Breast epithelium (tissue), 4 donors: ENCODE data around the gene OGFOD3. TPM values are rescaled to one million over a fixed set of nuclear protein-coding genes. Genes with fewer than 3 reads are reported as not detected.

ENCODE experiments used
- DNase-seq, 2 donors: peaks; one replicate each; pipeline ENCODE4 v3.0.0-alpha.2; 2019; ENCODE audit warnings: low spot score in 2 of 2
- H3K27ac ChIP-seq, 2 donors: fragments of 200-600 bp; sonication (generic) in 1 of 2; one replicate each; pipeline ENCODE4 v1.5.1; 2016 to 2019; ENCODE audit warnings: mild to moderate bottlenecking in 1 of 2
- H3K27me3 ChIP-seq, 2 donors: fragments of 200-600 bp; sonication (generic) in 1 of 2; one replicate each; pipeline versions ENCODE4 v1.5.1 to v1.6.0; 2017 to 2019; ENCODE audit warnings: control low read depth in 1 of 2, mild to moderate bottlenecking in 1 of 2
- H3K36me3 ChIP-seq: fragments of 200-600 bp; one replicate; pipeline ENCODE4 v1.5.1; 2019
- H3K4me1 ChIP-seq, 2 donors: fragments of 200-600 bp; sonication (generic); one replicate each; pipeline ENCODE4 v1.5.1; 2016 to 2019; ENCODE audit warnings: control low read depth in 1 of 2
- H3K4me3 ChIP-seq, 3 donors: fragments of 200-600 bp; sonication (generic); 1 replicate in 2 of 3; 2 replicates in 1 of 3; pipeline ENCODE4 v1.5.1; 2016 to 2019; ENCODE audit warnings: mild to moderate bottlenecking in 3 of 3, moderate library complexity in 2 of 3
- H3K9me3 ChIP-seq, 2 donors: fragments of 200-600 bp; sonication (generic) in 1 of 2; one replicate each; pipeline ENCODE4 v1.5.1; 2016 to 2019; ENCODE audit warnings: control low read depth in 1 of 2
- POLR2A ChIP-seq: fragments of 450-650 bp; IDR thresholded peaks from one replicate; pipeline ENCODE4 v1.6.1; 2016; ENCODE audit warnings: antibody characterized with exemption, mild to moderate bottlenecking, moderate library complexity
- POLR2AphosphoS5 ChIP-seq, 3 donors: sonication (generic); formaldehyde crosslinking; IDR thresholded peaks; one replicate each; pipeline ENCODE4 v1.6.1; 2017; ENCODE audit warnings: antibody characterized with exemption in 3 of 3
- intact Hi-C: fragments of 100-400 bp; cut with DNase I; formaldehyde crosslinking; loops from one replicate; pipeline ENCODE4 v1.15.1; 2023; ENCODE audit warnings: low total_unique reads
- total RNA-seq, 3 donors: library from RNA; depleted of rRNA; stranded (reverse); fragments of >200 nt; gene quantifications; one replicate each; pipeline ENCODE4 v1.1.0, GENCODE V29; 2016
- TF ChIP-seq, protein P1 (sequence below), 3 donors: fragments of 450-650 bp; IDR thresholded peaks; one replicate each; pipeline ENCODE4 v1.5.1; 2016 to 2017; ENCODE audit warnings: antibody characterized with exemption in 3 of 3, mild to moderate bottlenecking in 3 of 3, moderate library complexity in 3 of 3

OGFOD3 gene, protein sequence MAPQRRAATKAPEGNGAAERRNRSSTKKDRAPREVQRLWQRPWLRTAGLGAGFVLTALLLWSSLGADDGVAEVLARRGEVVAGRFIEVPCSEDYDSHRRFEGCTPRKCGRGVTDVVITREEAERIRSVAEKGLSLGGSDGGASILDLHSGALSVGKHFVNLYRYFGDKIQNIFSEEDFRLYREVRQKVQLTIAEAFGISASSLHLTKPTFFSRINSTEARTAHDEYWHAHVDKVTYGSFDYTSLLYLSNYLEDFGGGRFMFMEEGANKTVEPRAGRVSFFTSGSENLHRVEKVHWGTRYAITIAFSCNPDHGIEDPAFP
- 10 to 100 TPM; 26.3 to 32.8 (median 28.5) TPM for total RNA-seq

GRCh38 chr17:82418001-82418986, at the start of gene OGFOD3, which contains the start of gene HEXD:
OGFOD3 (minus strand) TSS chr17:82418586; CDS start chr17:82418485, 101 bp downstream.
HEXD (plus strand) TSS chr17:82418347; CDS start chr17:82419800, 1,453 bp downstream.
- no peaks in the 10 kb centered on the region for H3K36me3 ChIP-seq
- H3K27me3 ChIP-seq = no peaks in the 10 kb centered on the region
- peak within 1 kb of the TSS; percentile 74 to 98 (median 81) for H3K4me3 ChIP-seq
- H3K9me3 ChIP-seq = peaks cover 6 to 8% of the 10 kb centered on the region in 2 donors
- DNase-seq = peak; percentile 73 to 74
- intact Hi-C loops = loop anchor here (10.0 kb wide), 2 partner anchors 63 to 183 kb away; partner anchors contain the start of gene TEX19
- H3K4me1 ChIP-seq = peaks cover 2 to 6% of the 10 kb centered on the region in 2 donors
- H3K27ac ChIP-seq = peak within 1 kb of the TSS; percentile 89 to 95
- TF ChIP-seq POLR2AphosphoS5 (IDR thresholded peaks at IDR 0.05) (peak; percentile 85 to 89 (median 88)), POLR2A (no peak)
- TF ChIP-seq, protein P1, sequence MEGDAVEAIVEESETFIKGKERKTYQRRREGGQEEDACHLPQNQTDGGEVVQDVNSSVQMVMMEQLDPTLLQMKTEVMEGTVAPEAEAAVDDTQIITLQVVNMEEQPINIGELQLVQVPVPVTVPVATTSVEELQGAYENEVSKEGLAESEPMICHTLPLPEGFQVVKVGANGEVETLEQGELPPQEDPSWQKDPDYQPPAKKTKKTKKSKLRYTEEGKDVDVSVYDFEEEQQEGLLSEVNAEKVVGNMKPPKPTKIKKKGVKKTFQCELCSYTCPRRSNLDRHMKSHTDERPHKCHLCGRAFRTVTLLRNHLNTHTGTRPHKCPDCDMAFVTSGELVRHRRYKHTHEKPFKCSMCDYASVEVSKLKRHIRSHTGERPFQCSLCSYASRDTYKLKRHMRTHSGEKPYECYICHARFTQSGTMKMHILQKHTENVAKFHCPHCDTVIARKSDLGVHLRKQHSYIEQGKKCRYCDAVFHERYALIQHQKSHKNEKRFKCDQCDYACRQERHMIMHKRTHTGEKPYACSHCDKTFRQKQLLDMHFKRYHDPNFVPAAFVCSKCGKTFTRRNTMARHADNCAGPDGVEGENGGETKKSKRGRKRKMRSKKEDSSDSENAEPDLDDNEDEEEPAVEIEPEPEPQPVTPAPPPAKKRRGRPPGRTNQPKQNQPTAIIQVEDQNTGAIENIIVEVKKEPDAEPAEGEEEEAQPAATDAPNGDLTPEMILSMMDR (IDR thresholded peaks at IDR 0.05) = peak in 1 of 3 donors; percentile 32

- no peak for DNase-seq
- Histone ChIP-seq H3K4me3 (no peak overlapping the region), H3K27me3 (no peaks in the 10 kb centered on the region), H3K4me1 (no peaks in the 10 kb centered on the region), H3K27ac (peak overlapping the region; percentile 35 to 36), H3K9me3 (no peaks in the 10 kb centered on the region), H3K36me3 (peaks cover 11% of the 10 kb centered on the region)
- TF ChIP-seq POLR2A (no peak), POLR2AphosphoS5 (IDR thresholded peaks at IDR 0.05) (no peak)
- TF ChIP-seq, protein P1 (IDR thresholded peaks at IDR 0.05) = no peak
- intact Hi-C loops = no loop called here
Observed at GRCh38 chr17:82465023-82465603, 46.7 kb upstream of the OGFOD3 start.

DNA sequence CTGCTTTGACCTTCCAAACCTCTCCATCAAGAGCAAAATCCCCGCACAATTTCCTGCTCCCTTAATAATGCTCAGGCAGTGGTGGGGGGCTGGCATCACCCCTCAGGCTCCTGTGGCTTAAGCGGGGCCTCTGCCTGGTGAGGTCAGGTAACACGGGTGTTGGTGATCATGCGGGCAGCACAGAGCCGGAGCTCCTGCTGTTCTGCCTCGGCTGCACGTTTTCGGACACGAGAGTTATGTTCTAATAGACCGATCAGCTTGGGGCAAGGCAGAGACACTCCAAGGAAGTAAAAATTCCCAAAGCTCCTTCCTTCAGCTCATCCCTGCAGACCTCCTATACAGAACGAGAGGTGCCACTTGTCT, 46.2 kb upstream of the OGFOD3 start:
- TF ChIP-seq, protein P1 (IDR thresholded peaks at IDR 0.05) = no peak
- TF ChIP-seq POLR2A (no peak), POLR2AphosphoS5 (IDR thresholded peaks at IDR 0.05) (no peak)
- no peak overlapping the region for H3K4me3 ChIP-seq
- intact Hi-C loops = no loop called here
- no peaks in the 10 kb centered on the region for H3K27me3 ChIP-seq
- H3K9me3 ChIP-seq = no peaks in the 10 kb centered on the region
- H3K27ac ChIP-seq = peak overlapping the region; percentile 35 to 36
- DNase-seq = no peak
- H3K4me1 ChIP-seq = peaks cover 0 to under 1% of the 10 kb centered on the region in 2 donors
- H3K36me3 ChIP-seq = peaks cover 11% of the 10 kb centered on the region

DNA sequence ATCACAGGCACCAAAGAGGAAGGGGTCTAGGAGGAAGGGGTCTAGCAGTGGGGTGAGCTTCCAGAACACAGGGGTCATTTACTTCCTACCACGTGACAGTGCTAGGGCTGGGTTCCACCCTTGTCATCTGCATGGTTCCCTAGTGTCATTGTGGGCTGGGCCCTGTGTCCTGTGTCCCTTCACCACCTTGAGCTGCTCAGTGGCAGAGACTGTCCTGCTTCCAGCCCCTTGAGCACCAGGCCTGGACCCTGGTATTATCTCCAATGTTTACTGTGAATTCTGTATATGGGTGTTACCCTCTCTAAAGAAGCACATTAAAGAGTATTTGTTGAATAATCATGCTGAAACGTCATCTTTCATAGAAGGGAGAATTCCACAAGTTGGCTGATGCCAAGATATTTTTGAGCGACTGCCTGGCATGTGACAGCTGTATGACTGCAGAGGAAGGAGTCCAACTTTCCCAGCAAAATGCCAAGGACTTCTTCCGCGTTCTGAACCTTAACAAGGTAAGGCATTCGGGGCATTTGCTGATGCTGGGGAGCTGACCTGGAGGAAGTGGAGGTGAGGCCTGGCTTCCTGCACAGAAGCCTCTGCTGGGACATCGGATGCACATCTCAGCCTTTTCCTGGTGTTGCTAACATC, 45.7 kb upstream of the OGFOD3 start:
- DNase-seq = no peak
- intact Hi-C loops = no loop called here
- Histone ChIP-seq H3K36me3 (peaks cover 11% of the 10 kb centered on the region), H3K4me3 (no peak overlapping the region), H3K27me3 (no peaks in the 10 kb centered on the region), H3K4me1 (peaks cover 0 to 4% of the 10 kb centered on the region in 2 donors), H3K27ac (peak overlapping the region; percentile 66 to 71), H3K9me3 (no peaks in the 10 kb centered on the region)
- no peak for TF ChIP-seq POLR2A
- TF ChIP-seq, protein P1 (IDR thresholded peaks at IDR 0.05) = no peak
- TF ChIP-seq POLR2AphosphoS5 (IDR thresholded peaks at IDR 0.05) = no peak
